Measurements from ENCODE around the gene UNCX. TPM values are rescaled to one million over a fixed set of nuclear protein-coding genes. Genes with fewer than 3 reads are reported as not detected.

Gene UNCX
- polyA plus RNA-seq, 1 experiment, result not detected

DNA sequence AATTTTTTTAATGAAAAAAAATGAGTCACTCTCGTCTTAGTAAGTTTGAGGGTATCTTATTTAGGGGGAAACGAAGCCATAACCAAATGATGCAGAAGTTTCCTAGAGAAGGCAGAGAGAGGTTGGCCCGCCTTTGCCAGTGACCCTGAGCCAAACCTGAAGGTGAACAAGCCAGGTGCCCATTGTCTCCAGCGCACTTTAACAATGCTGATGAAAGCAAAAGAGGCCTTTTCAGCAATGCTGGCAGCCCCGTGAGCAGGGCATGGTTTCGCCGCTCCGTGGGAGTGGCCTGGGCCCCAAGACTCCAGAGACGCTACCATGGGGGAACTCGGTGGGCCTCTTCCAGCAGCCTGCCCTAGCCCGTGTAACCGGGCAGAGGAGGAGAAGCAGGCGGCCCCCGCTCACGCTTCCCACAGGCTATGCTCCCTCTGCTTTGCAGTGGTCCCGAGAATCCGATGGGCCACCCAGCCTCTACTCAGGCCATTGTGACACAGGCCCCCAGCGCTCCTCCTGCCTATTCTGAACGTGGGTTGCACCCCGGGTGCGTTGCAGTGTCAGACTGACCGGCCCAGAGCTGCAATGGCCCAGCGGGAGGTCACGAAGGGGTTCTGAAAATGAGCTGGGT is 14.0 kb upstream of the UNCX start:
- TF ChIP-seq, protein P1, sequence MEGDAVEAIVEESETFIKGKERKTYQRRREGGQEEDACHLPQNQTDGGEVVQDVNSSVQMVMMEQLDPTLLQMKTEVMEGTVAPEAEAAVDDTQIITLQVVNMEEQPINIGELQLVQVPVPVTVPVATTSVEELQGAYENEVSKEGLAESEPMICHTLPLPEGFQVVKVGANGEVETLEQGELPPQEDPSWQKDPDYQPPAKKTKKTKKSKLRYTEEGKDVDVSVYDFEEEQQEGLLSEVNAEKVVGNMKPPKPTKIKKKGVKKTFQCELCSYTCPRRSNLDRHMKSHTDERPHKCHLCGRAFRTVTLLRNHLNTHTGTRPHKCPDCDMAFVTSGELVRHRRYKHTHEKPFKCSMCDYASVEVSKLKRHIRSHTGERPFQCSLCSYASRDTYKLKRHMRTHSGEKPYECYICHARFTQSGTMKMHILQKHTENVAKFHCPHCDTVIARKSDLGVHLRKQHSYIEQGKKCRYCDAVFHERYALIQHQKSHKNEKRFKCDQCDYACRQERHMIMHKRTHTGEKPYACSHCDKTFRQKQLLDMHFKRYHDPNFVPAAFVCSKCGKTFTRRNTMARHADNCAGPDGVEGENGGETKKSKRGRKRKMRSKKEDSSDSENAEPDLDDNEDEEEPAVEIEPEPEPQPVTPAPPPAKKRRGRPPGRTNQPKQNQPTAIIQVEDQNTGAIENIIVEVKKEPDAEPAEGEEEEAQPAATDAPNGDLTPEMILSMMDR (IDR thresholded peaks at IDR 0.05; ENCODE audit: insufficient read depth, low read depth, low read length), result no peak
- POLR2A ChIA-PET, result no interaction called here
- CTCF ChIA-PET, result interaction anchor here (0.9 to 1.6 kb wide), 4 partner anchors 35 to 256 kb away, joined by 3 to 6 read pairs (median 4); no protein-coding TSS in a partner anchor
- DNase-seq (ENCODE audit: low read depth), result no peak
- H3K27me3 ChIP-seq (ENCODE audit: control insufficient read depth, insufficient read depth, low read length), result peaks cover 33% of the 10 kb centered on the region
- H3K36me3 ChIP-seq (ENCODE audit: control insufficient read depth, insufficient read depth, low read length), result no peaks in the 10 kb centered on the region
- H3K4me3 ChIP-seq (ENCODE audit: low read depth, low read length), result no peak overlapping the region

DNA sequence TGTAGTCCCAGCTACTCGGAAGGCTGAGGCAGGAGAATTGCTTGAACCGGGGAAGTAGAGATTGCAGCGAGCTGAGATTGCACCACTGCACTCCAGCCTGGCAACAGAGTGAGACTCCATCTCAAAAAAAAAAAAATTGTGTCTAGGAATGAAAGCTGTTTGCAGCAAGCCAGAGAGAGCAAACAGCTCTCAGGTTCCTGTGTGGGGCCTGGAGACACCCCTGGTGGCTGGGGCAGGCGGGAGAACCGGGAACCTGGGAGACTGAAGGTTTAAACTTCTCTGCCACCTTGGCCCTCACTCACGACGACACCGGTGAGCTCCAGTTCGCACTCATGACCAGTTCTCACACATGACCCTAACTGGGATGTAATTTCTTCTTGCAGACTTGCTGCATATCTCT is 13.2 kb upstream of the UNCX start:
- no peaks in the 10 kb centered on the region for H3K36me3 ChIP-seq (ENCODE audit: control insufficient read depth, insufficient read depth, low read length)
- H3K27me3 ChIP-seq (ENCODE audit: control insufficient read depth, insufficient read depth, low read length), result peaks cover 37% of the 10 kb centered on the region
- TF ChIP-seq, protein P1 (IDR thresholded peaks at IDR 0.05; ENCODE audit: insufficient read depth, low read depth, low read length), result no peak
- CTCF ChIA-PET, result interaction anchor here (0.6 to 2.6 kb wide), 5 partner anchors 18 to 255 kb away, joined by 3 to 8 read pairs (median 4); no protein-coding TSS in a partner anchor
- H3K4me3 ChIP-seq (ENCODE audit: low read depth, low read length), result no peak overlapping the region
- POLR2A ChIA-PET, result no interaction called here
- DNase-seq (ENCODE audit: low read depth), result no peak

DNA sequence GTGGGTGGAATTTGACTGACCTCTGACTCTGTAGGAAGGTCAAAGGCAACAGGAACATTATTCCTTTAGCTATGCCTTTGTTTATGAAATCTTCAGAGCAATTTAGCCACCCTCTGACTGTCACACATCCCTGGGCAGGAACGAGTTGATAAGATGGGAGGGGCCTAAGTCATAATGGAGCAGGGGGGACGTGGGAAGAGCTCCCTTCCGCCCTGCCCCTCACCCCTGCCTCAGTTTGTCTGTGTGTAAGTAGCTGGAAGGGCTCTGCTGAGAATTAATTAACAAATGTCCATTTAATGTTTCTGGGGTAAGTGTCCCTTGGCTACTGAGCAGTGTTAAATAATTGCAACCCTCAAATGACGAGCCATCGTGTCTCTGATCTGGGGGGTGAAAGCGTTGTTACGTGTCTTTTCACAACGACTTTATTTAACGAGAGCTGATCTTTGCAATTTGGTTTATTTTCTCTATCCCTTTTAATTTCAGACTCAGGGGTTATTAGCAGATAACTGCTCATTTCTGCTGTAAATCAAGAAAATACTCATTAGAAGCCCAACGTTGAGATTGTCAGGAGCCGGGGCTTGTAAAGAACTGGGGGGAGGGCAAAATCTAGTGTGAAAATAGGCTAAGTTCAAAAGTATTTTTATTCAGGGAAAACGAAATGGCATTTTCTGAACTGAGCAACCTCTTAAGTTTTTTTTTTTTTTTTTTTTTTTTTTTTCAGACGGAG is 12.5 kb upstream of the UNCX start:
- ChIA-PET POLR2A (no interaction called here), CTCF (interaction anchor here (1.0 to 2.8 kb wide), 4 partner anchors 26 to 212 kb away, joined by 4 to 12 read pairs (median 7); no protein-coding TSS in a partner anchor)
- Histone ChIP-seq H3K27me3 (ENCODE audit: control insufficient read depth, insufficient read depth, low read length) (peaks cover 38% of the 10 kb centered on the region), H3K4me3 (ENCODE audit: low read depth, low read length) (no peak overlapping the region), H3K36me3 (ENCODE audit: control insufficient read depth, insufficient read depth, low read length) (no peaks in the 10 kb centered on the region)
- no peak for DNase-seq (ENCODE audit: low read depth)
- TF ChIP-seq, protein P1 (IDR thresholded peaks at IDR 0.05; ENCODE audit: insufficient read depth, low read depth, low read length), result no peak

DNA sequence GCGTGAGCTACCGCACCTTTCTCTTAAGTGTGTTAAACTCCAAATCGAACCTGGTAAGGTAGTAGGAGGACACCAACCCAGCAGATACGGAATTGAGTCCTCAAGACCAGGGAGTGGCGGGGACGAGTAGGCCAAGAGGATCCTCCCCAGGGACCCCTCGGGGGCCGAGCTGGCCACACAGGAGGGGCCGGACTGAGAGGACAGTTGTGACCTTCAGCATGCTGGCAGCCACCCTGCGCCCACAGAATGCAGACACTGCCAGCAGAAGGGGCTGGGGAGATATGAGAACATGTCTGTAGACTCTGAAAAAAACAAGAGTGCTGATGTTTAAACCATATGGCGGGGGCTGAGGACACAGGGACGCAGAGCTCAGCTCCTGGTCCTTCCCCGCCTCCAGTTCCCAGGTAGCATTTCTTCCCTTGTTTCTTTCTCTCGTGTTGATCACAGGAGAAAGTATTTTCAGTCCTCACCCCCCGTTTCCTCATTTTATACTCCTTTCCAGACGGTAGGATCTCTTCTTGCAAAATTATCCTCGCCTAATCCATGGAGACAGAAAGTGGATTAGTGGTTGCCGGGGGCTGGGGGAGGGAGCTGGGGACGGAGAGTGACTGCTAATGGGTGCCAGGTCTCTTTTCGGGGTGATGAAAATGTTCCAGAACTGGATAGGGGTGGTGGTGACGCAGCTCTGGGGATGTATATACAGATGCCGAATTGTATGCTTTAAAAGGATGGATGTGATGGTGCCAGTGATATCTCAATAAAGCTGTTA is 11.5 kb upstream of the UNCX start:
- CTCF ChIA-PET, result interaction anchor here (0.9 to 2.8 kb wide), 4 partner anchors 11 to 253 kb away, joined by 3 to 12 read pairs (median 8); no protein-coding TSS in a partner anchor
- POLR2A ChIA-PET, result no interaction called here

More for the DNA sequence above, 11.5 kb upstream of the UNCX start:
- H3K27me3 ChIP-seq (ENCODE audit: control insufficient read depth, insufficient read depth, low read length), result peaks cover 43% of the 10 kb centered on the region
- DNase-seq (ENCODE audit: low read depth), result no peak
- TF ChIP-seq, protein P1 (IDR thresholded peaks at IDR 0.05; ENCODE audit: insufficient read depth, low read depth, low read length), result no peak
- H3K4me3 ChIP-seq (ENCODE audit: low read depth, low read length), result no peak overlapping the region
- H3K36me3 ChIP-seq (ENCODE audit: control insufficient read depth, insufficient read depth, low read length), result no peaks in the 10 kb centered on the region

Measured in BJ (cell line).